Measurements from ENCODE around the gene TLN1.

Gene TLN1

DNA sequence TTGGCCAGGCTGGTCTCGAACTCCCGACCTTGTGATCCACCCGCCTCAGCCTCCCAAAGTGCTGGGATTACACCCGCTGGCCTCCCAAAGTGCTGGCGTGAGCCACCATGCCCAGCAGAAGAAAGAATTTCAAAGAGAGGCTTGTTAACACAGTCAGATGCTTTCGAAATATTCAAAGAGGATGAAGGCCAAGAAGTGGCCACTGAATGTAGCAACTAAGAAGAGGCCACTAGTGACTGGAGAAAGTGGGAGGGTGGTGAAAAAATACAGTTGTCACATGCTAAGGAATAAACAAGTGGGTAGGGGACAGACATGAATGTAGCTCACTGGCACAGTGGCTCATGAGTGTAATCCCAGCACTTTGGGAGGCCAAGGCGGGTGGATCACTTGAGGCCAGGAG, 29.3 kb downstream of the TLN1 start:
- no peak for DNase-seq

DNA sequence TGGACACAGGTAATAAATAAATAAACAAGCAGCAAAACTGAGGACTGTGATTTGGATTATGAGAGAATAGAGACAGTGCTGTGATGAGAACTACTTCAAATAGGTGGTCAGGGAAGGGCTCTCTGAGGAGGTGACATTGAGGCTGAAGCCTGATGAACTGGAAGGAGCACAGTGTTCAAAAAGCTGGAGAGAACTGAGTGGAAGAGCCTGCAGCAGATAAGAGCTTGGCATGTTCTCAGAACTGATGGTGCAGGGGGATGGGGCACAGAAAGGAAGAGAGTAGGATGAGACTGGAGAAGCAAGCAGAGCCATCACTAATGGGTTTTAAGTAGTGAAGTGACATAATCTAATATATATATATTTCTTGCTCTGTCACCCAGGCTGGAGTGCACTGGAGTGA, 31.1 kb downstream of the TLN1 start:
- DNase-seq = no peak

DNA sequence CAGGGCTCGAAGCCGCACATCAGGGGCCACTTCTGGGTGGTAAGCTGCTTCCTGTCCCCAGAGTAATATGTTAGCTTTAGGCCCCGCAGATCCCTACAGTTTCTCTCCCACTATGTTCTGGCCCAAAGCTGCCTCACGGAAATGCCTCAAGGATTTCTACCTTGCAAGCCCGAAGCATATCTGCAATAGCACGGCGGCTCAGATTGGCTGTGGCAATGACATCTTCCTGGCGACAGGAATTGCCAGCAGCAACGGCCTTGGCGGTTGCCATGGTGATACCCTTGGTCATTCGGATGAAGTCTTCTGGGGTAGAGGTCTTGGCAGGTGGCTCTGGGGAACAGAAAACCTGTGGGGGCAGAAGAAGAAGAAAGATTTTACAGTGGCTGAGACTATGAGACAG, 32.0 kb downstream of the TLN1 start:
- DNase-seq = no peak

DNA sequence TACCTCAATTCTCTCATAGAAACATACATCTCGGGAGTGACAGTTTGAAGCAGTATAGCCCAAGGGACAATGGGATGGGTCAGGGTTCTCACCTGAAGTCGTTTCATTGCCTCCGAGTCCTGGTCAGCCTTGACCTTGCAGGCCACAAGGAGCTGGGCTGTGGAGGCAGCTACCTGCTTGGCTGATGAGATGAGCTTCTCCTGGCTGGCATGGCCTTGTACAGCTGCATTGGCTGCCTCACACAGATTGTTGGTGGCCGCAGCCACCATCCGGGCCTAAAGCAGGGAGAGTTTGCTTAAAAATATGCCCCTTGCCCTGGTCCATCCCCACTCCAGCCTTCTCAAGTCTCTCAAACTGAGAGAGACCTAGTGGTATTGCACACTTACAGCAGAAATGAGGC, 33.8 kb downstream of the TLN1 start:
- DNase-seq = no peak

DNA sequence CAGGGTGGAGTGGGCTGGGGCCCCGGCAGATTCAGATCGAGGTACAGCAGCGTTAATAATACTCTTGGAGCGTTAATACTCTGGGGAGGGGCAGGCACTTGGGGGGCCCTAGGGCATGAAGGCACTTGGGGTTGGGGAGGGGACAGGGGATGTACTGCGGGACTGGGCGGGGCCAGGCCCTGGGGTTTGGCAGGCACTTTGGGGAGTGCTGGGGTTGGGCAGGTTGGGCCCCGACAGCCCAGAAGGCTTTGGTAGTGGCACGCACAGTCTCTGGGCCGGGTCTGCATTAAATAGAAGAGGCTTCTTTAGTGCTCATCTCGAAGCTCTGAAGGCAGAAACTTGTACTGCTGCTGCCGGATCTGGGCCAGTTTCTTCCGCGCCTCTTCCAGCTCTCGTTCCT, 34.5 kb downstream of the TLN1 start:
- DNase-seq = no peak

DNA sequence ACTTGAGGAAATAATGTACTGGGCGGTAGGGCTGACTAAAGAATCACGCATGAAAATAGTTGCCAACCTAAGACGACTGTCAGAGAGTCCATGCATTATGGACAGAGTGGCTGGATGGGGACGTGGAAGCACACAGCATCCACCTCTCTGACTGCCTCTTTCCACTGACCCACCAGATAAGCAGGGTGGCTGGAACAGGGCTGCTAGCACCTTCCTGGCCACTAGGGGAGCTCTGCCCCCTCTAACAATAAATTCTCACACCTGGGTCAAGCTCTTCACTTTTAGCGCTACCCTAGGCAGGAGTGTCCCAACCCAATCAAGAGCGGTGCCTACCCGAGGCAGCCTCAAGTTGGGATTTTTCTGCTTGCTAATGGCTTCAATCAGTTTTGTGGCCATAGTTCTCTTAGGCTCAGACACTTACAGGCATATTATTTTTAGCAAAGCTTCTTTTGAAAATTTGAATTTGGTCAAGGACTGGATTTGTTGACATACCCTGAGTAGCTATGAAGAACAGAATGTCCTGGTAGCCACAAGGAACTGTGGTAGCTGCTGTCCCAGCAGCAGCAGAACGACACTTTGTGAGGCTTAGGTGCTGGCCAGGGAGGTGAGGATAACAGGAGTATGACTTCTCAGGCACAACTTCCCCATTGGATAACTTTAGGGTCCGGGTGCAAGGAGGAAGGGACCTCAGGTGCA, 35.3 kb downstream of the TLN1 start:
- peak; percentile 50 for DNase-seq

DNA sequence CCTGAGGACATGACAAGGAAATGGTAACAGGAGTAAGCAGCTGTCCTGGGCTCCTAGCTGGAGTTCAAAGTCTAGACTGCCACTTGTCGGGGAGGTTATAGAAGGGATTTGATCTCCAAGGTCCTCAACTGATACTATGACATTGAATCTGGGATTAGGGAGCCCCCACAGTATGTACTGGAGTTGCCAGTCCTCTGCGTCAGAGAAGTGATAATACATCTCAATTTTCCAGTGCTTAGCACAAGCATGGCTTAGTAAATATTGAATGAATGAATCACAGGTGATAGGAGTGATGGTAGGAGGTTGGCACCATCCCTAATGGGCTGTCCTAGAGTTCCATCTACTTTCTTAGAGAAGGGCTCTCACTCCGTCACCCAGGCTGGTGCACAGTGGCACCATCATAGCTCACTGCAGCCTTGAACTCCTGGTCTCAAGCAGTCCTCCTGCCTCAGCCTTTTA, 36.0 kb downstream of the TLN1 start:
- no peak for DNase-seq

DNA sequence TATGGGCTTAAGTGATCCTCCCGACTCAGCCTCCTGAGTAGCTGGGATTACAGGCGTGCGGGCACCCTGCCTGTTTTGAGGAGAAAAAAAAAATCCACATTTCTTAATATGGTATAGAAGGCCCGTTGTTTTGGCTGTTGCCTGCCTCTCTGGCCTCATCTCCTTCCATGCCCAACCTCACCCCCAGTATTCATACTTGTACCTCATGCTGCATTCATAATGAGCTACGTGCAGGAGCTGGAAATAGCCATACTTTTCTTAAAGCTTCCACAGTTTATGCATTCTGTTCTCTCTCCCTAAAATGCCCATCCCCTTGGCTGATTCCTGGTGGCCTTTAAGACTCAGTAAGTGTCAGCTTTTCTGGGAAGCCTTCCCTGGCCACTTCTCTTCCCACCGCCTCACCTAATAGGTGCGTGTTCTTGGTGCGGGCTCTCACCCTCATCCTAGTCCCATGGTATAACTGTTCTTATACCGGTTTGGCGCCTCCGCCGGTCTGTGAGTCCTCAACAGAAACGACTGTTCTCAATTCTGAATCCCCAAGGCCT, 40.2 kb downstream of the TLN1 start:
- no peak for DNase-seq

DNA sequence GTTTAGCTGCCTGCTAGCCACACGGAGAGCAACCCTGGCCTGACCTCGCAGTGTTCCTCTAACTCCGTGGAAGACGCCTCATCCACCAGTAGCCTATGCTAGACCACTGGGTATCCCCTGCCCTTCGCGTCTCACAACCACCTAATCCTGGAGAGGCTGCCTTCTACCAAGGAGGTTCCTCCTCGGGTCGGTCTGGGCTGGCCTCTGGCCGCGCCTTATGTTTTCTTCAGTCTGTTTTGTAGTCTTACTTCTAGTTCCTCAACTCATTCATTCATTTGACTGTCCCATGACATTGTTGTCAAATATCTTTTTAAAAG, 40.7 kb downstream of the TLN1 start:
- no peak for DNase-seq

DNA sequence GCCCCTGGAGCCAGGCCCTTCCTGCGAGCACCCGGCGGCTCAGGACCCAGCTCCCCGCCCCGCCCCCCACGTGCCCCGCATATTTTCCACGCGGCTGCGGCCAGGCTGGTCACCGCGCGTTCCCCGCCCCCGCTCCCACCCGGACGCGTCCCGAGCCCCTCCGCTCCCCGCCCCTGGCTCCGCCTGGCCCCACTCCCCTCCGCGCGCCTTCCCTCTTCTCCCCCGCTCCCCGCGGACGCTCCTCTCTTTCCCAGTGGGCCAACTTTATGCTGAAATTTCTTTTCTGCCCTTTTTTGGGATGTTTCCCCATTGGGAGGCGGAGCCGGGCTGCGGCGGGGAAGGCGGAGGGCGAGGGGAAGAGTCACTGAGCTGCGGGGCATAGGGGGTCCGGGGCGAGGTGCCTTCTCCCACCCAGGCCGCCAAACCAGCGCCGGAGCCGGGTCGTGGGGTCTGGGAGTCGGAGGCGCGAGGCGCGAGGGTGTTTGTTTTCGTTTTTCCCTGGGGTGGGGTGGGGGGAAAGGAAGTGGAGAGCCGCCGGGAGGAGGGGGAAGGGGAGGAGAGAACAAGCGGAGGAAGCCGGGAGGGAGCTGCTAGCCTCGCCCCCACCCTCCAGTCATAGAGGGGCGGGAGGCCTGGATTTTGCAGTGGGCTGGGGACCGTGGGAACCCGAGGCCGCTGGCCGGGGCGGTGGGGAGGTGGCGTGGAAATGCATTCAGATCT, 41.2 kb downstream of the TLN1 start:
- DNase-seq = no peak

DNA sequence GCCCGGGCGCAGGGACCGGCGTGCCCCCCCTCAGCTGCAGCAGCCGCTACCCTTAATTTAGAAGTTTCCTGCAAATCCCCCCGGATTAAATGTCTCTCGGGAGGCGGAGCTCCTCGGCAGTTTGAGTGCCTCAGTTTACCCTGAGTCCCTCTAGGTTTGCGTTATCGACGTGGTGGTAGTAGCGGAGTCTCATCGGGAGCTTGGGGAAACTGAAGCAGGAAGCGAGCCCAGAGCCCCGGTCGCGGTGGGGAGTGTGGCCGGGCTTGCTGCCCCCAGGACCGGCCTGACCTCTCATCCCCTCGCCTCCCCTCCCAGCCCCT, 41.7 kb downstream of the TLN1 start:
- DNase-seq = no peak

DNA sequence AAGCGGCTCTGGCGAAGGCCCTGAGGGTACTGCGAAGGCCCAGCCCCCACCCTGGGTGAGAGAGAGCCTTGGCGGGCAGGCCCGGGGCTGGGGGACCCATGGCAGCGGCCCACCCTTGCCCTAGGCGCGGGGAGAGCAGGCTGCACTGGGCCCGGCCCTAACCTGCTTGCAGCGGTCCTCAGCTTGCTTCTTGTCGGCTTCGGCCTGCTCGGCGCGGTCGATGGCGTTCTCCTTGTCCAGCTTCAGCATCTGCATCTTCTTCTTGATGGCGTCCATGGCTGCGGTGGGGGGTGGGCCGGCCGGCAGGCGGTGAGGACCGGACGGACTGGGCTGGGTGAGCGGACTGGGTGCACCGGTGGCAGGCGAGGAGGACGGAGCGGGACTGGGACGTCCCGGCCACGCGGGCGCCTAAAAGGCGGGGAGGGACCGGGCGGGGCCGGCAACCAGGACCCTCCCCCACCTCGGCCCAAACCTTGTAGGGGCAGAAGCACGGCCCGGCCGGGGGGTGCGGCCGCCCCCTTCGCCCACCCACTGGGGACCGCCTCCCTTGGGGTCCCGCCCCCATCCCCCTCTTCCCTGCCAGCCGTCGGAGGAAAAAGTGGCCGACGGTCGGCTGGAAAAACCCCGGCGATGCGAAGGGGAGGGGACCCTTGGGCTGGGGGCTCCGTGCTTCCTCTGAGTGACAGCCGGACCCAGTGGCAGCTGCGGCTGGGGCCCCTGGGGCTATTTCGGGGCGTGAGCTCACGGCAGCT, 42.3 kb downstream of the TLN1 start, which contains the start of gene TPM2:
Gene TPM2 (minus strand): TSS at position 384 of the 752 bp plus-strand sequence. CDS start 108 bp downstream, at position 276.
- no peak for DNase-seq

DNA sequence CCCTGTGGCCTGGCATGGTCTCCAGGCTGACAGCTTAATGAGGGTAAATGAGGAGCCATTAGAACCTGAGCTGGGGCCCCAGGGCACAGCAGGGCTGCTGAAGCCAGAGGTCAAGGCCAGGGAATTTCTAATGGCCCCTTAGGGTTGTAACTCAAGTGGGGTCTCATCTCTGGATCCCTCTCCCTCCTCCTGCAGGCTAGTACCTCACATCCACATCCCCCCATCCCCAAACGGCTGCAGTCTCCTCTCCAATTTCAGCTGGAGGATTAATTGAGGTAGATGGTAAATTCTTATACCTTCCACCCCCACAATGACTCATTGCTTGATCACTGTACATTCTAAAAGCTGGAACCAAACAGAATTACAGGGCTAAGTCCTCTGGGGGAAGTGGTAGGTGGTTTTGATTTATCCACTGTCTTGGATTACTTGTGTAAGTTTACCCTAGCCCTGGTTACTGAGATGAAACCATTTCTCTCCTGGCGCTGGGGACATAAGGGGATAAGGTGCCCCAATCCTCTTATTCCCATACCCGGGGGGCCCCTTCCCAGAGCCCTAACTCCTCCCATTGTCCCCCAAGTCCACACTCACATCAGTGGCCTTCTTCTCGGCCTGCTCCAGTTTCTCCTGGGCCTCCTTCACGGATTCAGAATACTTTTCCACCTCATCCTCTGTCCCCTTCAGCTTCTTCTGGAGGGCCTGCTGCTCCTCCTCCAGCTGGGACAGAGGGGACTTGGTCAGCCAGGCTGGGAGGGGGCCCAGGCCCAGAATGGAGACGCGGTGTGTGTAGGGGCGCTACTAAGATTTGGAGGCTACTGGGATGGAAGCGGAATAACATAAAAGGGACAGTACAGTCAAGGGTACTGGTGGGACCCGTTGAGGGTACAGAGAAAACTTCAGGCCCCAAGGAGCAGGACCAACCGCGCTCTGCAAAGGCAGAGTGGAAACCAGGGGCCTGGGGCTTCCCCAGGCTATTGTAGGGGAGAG, 43.1 kb downstream of the TLN1 start:
- no peak for DNase-seq

DNA sequence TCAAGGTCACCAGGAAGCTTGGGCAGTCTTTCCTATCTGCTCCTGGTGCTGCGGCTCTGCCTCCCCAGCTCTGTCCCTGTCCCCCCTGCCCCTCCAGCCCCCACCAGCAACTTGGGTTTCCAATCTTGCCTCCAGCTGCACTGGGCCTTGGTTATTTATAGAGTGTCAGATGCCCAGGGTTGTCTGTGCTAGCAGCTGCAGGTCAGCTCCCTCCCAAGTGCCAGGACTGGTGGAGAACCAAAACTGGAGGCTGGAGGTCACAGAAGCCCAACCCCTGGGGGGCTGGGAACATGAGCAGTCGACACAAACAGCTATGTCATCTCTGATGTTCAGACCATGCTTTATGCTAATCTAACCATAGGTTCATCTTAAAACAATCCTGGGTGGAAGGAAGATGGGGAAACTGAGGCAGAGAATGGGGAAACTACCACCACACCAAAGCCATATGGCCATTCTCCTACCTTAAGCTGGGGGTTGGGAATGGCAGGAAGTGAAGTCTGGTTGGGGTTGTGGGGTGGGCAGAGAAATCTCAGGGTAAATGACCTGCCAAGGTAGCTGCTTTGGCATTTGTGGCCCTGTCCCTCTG, 43.9 kb downstream of the TLN1 start:
- no peak for DNase-seq

DNA sequence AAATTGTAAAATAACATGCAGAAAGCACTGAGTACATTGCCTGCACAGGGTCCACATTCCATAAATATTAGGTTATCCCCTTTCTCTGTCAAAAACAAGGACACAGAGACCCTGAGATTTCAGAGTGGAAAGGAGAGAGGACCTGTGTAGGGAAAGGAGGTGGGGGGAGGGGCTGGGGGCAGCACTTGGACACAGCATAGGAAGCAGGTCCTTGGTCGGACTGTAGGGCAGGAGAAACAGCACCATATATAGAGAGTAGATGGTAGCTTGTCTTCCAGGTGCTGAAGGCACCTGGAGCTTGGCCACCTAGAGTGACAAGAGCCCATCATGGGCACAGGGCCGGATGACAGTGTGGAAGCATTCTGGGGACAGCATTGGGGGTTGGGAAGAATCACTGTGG, 44.7 kb downstream of the TLN1 start:
- DNase-seq = no peak

DNA sequence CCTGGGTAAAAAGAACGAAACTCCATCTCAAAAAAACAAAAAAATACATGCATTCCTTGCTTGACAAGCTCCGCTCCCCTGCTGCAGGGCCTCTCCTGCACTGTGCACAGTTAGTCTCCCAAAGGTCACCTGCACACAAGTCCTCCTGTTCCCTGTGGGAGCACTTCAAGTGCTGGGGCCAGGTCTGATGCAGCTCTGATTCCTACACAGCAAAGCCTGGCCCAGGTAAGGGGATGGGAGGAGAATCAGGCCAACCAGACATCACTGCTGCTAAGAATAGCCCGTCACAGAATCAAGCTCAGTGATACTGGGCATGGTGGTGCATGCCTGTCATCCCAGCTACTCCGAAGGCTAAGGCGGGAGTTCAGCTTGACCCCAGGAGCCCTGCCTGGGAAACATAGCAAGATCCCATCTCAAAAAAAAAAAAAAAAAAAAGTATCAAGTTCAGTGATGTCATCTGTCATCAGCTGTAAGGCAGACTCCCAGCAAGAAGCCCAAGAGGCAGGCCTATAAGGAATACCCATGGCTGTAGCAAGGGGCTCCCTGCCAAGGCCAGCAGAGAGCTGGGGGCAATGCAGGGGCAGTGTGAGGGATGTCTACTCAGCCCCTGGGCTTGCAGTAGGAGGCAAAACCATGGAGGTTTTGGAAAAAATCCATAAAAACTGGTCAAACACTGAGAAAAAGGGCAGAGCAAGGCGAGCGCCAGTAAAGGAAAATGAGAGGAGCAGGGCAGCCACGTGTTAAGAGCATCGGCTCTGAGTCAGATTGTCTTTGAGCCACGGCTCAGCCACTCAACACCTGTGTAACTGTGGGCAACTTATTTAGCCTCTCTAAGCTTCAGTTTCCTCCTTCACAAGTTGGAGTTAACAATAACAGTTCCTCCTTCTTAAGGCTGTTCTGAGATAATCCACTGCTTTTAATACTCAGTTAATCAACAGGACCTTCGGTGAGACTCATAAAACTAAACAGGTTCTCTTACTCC, 45.5 kb downstream of the TLN1 start:
- DNase-seq = no peak

DNA sequence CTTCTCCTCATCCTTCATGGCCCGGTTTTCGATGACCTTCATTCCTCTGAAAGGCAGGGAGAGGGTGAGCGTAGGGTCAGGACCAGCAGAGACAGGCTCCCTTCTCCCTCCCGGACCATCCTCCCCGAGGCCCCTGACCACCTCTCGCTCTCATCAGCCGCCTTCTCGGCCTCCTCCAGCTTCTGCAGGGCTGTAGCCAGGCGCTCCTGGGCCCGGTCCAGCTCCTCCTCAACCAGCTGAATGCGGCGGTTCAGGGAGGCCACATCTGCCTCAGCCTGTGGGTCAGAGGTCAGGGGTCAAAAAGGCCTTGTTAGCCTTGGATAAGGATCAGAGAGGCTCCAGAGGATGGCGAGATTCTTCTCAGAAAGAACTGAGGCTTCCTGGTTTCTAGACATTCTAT, 46.5 kb downstream of the TLN1 start:
- DNase-seq = no peak

DNA sequence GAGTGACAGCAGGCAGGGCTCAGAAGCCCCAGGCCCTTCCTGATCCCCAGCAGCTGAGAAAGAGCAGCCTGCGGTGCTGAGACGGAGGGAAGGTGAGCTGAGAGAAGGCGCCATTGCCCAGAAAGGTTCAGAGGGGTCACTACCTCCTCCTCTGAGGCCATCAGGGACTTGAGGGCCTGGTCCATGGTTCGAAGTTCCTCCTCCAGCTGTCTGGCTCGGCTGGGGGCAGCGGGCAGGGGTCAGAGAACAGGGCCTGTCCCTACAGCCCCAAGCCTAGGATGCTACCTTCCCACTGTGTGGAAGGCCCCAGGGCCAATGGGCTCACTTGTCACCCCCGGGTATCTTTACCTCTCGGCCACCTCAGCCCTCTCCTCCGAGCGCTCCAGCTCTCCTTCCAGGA, 47.1 kb downstream of the TLN1 start:
- DNase-seq = no peak

DNA sequence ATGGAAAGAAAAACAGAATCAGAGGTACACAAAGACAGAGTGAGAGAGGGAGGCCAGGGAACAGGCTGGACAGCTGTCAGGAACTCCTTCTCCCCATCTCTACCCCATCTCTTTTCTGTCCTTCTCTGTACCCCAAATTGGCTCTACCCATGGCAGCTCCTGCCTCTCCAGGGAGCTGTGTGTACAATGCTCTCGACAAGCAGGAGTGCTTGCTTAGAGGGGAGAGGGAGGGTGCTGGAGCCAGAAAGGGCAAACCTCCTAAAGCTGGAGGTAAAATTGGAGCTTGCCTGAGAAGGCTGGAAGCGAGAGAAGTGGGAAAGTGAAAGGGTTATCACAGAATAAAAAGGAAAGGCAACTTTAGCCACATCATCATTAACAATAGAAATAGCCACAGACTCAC, 48.7 kb downstream of the TLN1 start:
- DNase-seq = no peak

DNA sequence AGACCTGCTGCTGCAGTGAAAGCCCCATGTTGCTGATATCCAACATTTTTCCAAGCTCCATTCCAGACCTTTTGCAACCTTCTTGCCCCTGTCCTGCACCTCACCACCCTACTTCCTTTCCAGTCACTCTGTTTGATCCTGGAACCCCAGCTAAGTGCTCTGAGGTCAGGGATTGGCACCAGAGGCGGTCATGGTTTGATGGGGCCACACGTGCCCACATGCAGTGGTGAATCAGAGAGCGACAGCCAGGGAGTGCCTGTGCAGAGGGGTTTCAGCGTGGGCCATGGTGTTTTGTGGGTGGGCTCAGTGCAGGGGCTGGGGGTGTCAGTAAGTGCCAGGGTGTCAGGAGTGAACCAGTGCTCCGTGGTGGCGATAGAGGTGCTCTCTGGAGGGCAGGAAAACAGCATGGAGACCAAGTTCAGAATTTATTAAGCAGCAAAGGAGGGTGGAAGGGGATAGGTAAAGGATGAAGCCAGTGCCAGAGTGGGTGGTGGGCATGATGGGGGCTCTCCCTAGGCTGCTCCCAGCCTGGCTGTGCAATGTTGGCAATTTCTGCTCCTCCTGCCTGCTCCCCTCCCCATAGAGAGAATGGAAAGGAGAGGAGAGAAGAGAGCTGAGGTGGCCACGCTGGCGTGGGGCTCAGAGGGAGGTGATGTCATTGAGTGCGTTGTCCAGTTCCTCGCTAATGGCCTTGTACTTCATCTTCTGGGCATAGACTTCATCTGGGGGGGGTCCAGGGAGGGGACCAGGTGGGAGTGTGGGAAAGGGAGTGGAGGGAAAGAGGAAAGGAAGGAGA, 49.3 kb downstream of the TLN1 start:
- no peak for DNase-seq
